Neural cell (in vitro differentiated cells): ENCODE data around the gene DNAJC13. TPM values are rescaled to one million over a fixed set of nuclear protein-coding genes. Genes with fewer than 3 reads are reported as not detected.

Experiments
- H2AFZ ChIP-seq: fragments of 200-600, 300-800 bp; sonication (generic), shearing (Covaris generic); 2 replicates; pipeline ENCODE4 v1.6.0; 2014; ENCODE audit warnings: low read depth, mild to moderate bottlenecking, antibody characterized with exemption, low read length, moderate library complexity
- H3F3A ChIP-seq: fragments of 200-600 bp; shearing (Covaris generic); 2 replicates; pipeline ENCODE4 v1.6.1; 2016; ENCODE audit warnings: mild to moderate bottlenecking, moderate library complexity, mixed read lengths, antibody characterized with exemption, low read length; ENCODE audit not compliant: insufficient read depth, poor library complexity, severe bottlenecking
- H3K27ac ChIP-seq: fragments of 200-600, 300-800 bp; sonication (generic), shearing (Covaris generic); 2 replicates; pipeline ENCODE4 v1.5.1; 2014; ENCODE audit warnings: mild to moderate bottlenecking, low read length, moderate library complexity
- H3K27me3 ChIP-seq: fragments of 300-800, 200-600 bp; sonication (generic), shearing (Covaris generic); 2 replicates; pipeline ENCODE4 v1.6.0; 2014; ENCODE audit warnings: mild to moderate bottlenecking, low read depth, low read length, moderate library complexity; ENCODE audit not compliant: insufficient read depth
- H3K36me3 ChIP-seq: fragments of 300-800, 200-600 bp; sonication (generic), shearing (Covaris generic); 2 replicates; pipeline ENCODE4 v1.5.1; 2014; ENCODE audit warnings: mild to moderate bottlenecking, antibody characterized with exemption, low read length, moderate library complexity; ENCODE audit not compliant: insufficient read depth
- H3K4me2 ChIP-seq: fragments of 300-800, 200-600 bp; sonication (generic), shearing (Covaris generic); 2 replicates; pipeline ENCODE4 v1.6.0; 2014; ENCODE audit warnings: mild to moderate bottlenecking, low read length
- H3K4me3 ChIP-seq: fragments of 300-800, 200-600 bp; sonication (generic), shearing (Covaris generic); 2 replicates; pipeline ENCODE4 v1.5.1; 2014; ENCODE audit warnings: mild to moderate bottlenecking, low read length, moderate library complexity
- H3K79me2 ChIP-seq: fragments of 200-600 bp; shearing (Covaris generic); replicated peaks from 2 replicates; pipeline ENCODE4 v1.6.0; 2014; ENCODE audit warnings: mild to moderate bottlenecking, low read length, moderate library complexity; ENCODE audit not compliant: insufficient read depth
- H3K9ac ChIP-seq: fragments of 300-800, 200-600 bp; sonication (generic), shearing (Covaris generic); 2 replicates; pipeline ENCODE4 v1.6.1; 2016; ENCODE audit warnings: mild to moderate bottlenecking, low read length, mixed read lengths
- H3K9me2 ChIP-seq: fragments of 200-600 bp; shearing (Covaris generic); 2 replicates; pipeline ENCODE4 v1.6.1; 2016; ENCODE audit warnings: mild to moderate bottlenecking, low read length, mixed read lengths; ENCODE audit not compliant: insufficient read depth
- H3K9me3 ChIP-seq: fragments of 200-600, 300-800 bp; sonication (generic), shearing (Covaris generic); 2 replicates; pipeline ENCODE4 v1.6.1; 2016; ENCODE audit warnings: mild to moderate bottlenecking, mixed run types, low read length, moderate library complexity, mixed read lengths
- H4K20me1 ChIP-seq: fragments of 200-600 bp; shearing (Covaris generic); 2 replicates; pipeline ENCODE4 v1.6.1; 2016; ENCODE audit warnings: mild to moderate bottlenecking, mixed run types; ENCODE audit not compliant: insufficient read depth
- CTCF ChIP-seq: fragments of 450-650 bp; IDR thresholded peaks from 2 replicates; pipeline ENCODE4 v1.5.1; 2014; ENCODE audit warnings: antibody characterized with exemption, mild to moderate bottlenecking, moderate library complexity; ENCODE audit not compliant: poor library complexity, severe bottlenecking
- EP300 ChIP-seq: fragments of 450-650 bp; conservative IDR thresholded peaks from 2 replicates; pipeline ENCODE4 v1.6.1; 2014; ENCODE audit warnings: antibody characterized with exemption, mild to moderate bottlenecking, moderate library complexity; ENCODE audit not compliant: poor library complexity, severe bottlenecking
- EZH2 ChIP-seq: fragments of 200-600, 300-800 bp; shearing (Covaris generic), sonication (generic); IDR thresholded peaks from 2 replicates; pipeline ENCODE4 v1.6.1; 2014; ENCODE audit warnings: antibody characterized with exemption, low read length, borderline replicate concordance, mild to moderate bottlenecking; ENCODE audit not compliant: insufficient read depth, poor library complexity, severe bottlenecking
- MXI1 ChIP-seq: fragments of 450-650 bp; conservative IDR thresholded peaks from 2 replicates; pipeline ENCODE4 v1.6.1; 2014; ENCODE audit warnings: antibody characterized with exemption, mild to moderate bottlenecking; ENCODE audit not compliant: poor library complexity, severe bottlenecking
- POLR2AphosphoS5 ChIP-seq: IDR thresholded peaks from 2 replicates; pipeline ENCODE4 v1.6.1; 2012
- RAD21 ChIP-seq: fragments of 450-650 bp; conservative IDR thresholded peaks from 2 replicates; pipeline ENCODE4 v1.6.1; 2014; ENCODE audit warnings: antibody characterized with exemption, mild to moderate bottlenecking, moderate library complexity
- REST ChIP-seq: IDR thresholded peaks from 2 replicates; pipeline ENCODE4 v1.6.1; 2012; ENCODE audit warnings: borderline replicate concordance
- SMC3 ChIP-seq: fragments of 450-650 bp; conservative IDR thresholded peaks from 2 replicates; pipeline ENCODE4 v1.6.1; 2014; ENCODE audit warnings: antibody characterized with exemption, mild to moderate bottlenecking, moderate library complexity; ENCODE audit not compliant: poor library complexity
- TAF1 ChIP-seq: IDR thresholded peaks from 2 replicates; pipeline ENCODE4 v1.6.1; 2012; ENCODE audit warnings: low read depth
- polyA plus RNA-seq: library from polyadenylated mRNA; depleted of rRNA; stranded (reverse); fragments of >200 nt; gene quantifications from 2 replicates; pipeline ENCODE4 v1.2.3, GENCODE V29; 2014

DNAJC13 gene
- polyA plus RNA-seq, 1 donor from 2014 or later: 38.4 TPM

GRCh38 chr3:132507657-132508056, 90.4 kb downstream of the DNAJC13 start:
- TF ChIP-seq EP300 (no peak), RAD21 (no peak), TAF1 (no peak), POLR2AphosphoS5 (no peak), MXI1 (no peak), SMC3 (no peak), EZH2 (no peak), REST (no peak)
- Histone ChIP-seq H3K27ac (no peak overlapping the region), H3K9me3 (no peaks in the 10 kb centered on the region), H3F3A (no peaks in the 10 kb centered on the region), H3K27me3 (no peaks in the 10 kb centered on the region), H2AFZ (no peak overlapping the region), H4K20me1 (no peaks in the 10 kb centered on the region), H3K9me2 (no peaks in the 10 kb centered on the region), H3K79me2 (no peaks in the 10 kb centered on the region), H3K4me2 (no peak overlapping the region), H3K36me3 (peaks cover 12% of the 10 kb centered on the region), H3K4me3 (no peak overlapping the region), H3K9ac (no peak overlapping the region)

GRCh38 chr3:132509096-132509495, 91.8 kb downstream of the DNAJC13 start:
- no peak overlapping the region for H3K4me3 ChIP-seq
- no peaks in the 10 kb centered on the region for H3F3A ChIP-seq
- TF ChIP-seq CTCF: no peak
- no peak for TF ChIP-seq MXI1
- no peak for TF ChIP-seq RAD21
- TF ChIP-seq EZH2: no peak
- no peak for TF ChIP-seq SMC3
- no peak for TF ChIP-seq REST
- no peak for TF ChIP-seq POLR2AphosphoS5
- no peak for TF ChIP-seq TAF1
- no peak for TF ChIP-seq EP300
- H3K36me3 ChIP-seq: peaks cover 5% of the 10 kb centered on the region
- no peaks in the 10 kb centered on the region for H4K20me1 ChIP-seq
- H3K9me2 ChIP-seq: no peaks in the 10 kb centered on the region
- H3K79me2 ChIP-seq: no peaks in the 10 kb centered on the region
- H3K4me2 ChIP-seq: no peak overlapping the region
- no peak overlapping the region for H3K9ac ChIP-seq
- no peak overlapping the region for H2AFZ ChIP-seq
- H3K9me3 ChIP-seq: no peaks in the 10 kb centered on the region
- H3K27me3 ChIP-seq: no peaks in the 10 kb centered on the region
- H3K27ac ChIP-seq: no peak overlapping the region
